HepG2 (cell line): Measurements from ENCODE around the gene CTRL. TPM values are rescaled to one million over a fixed set of nuclear protein-coding genes. Genes with fewer than 3 reads are reported as not detected.

Source experiments
- AGO2 ChIP-seq: fragments of 200-400 bp; formaldehyde crosslinking; optimal IDR thresholded peaks from 2 replicates; pipeline ENCODE3; 2017; ENCODE audit warnings: mild to moderate bottlenecking, low read depth, low read length, moderate library complexity
- ATF7 ChIP-seq, 2 experiments: fragments of 450-650 bp in 1 of 2; sonication (generic) in 1 of 2; formaldehyde crosslinking in 1 of 2; IDR thresholded peaks; 2 replicates each; pipeline versions ENCODE4 v1.4.0 to v1.6.1; 2016 to 2020; ENCODE audit warnings: antibody characterized with exemption in 1 of 2, mild to moderate bottlenecking in 1 of 2, missing genetic modification reagents in 1 of 2
- ELF4 ChIP-seq: sonication (generic); formaldehyde crosslinking; IDR thresholded peaks from 2 replicates; pipeline ENCODE4 v1.5.0; 2020; ENCODE audit warnings: missing genetic modification reagents, mild to moderate bottlenecking, moderate library complexity, borderline replicate concordance
- JDP2 ChIP-seq: sonication (generic); formaldehyde crosslinking; IDR thresholded peaks from 2 replicates; pipeline ENCODE4 v1.8.1; 2022; ENCODE audit warnings: missing genetic modification reagents, borderline replicate concordance
- KLF15 ChIP-seq: sonication (generic); formaldehyde crosslinking; IDR thresholded peaks from 2 replicates; pipeline ENCODE4 v1.8.1; 2023; ENCODE audit warnings: borderline replicate concordance, mild to moderate bottlenecking, inconsistent platforms, missing genetic modification reagents, mixed read lengths
- RBFOX2 ChIP-seq: fragments of 200-400 bp; formaldehyde crosslinking; IDR thresholded peaks from 2 replicates; pipeline ENCODE4 v1.6.1; 2017; ENCODE audit warnings: low read depth, mild to moderate bottlenecking, low read length
- RBM22 ChIP-seq: fragments of 200-400 bp; formaldehyde crosslinking; optimal IDR thresholded peaks from 2 replicates; pipeline ENCODE3; 2017; ENCODE audit warnings: mild to moderate bottlenecking, low read length, moderate library complexity
- SNAI1 ChIP-seq: sonication (generic); formaldehyde crosslinking; IDR thresholded peaks from 2 replicates; pipeline ENCODE4 v1.5.0; 2020; ENCODE audit warnings: mild to moderate bottlenecking, missing genetic modification reagents, borderline replicate concordance
- ZNF20 ChIP-seq: sonication (generic); formaldehyde crosslinking; IDR thresholded peaks from 2 replicates; pipeline ENCODE4 v1.4.0; 2020; ENCODE audit warnings: mild to moderate bottlenecking, moderate library complexity, missing genetic modification reagents
- ZNF562 ChIP-seq: sonication (generic); formaldehyde crosslinking; IDR thresholded peaks from 2 replicates; pipeline ENCODE4 v1.8.0; 2022; ENCODE audit warnings: missing genetic modification reagents, borderline replicate concordance
- ZNF563 ChIP-seq: sonication (generic); formaldehyde crosslinking; IDR thresholded peaks from 2 replicates; pipeline ENCODE4 v1.8.0; 2022; ENCODE audit warnings: mild to moderate bottlenecking, moderate library complexity, missing genetic modification reagents
- ZNF850 ChIP-seq: sonication (generic); formaldehyde crosslinking; conservative IDR thresholded peaks from 2 replicates; pipeline ENCODE4 v1.9.0; 2021; ENCODE audit warnings: mild to moderate bottlenecking, missing genetic modification reagents
- ZSCAN29 ChIP-seq: sonication (generic); formaldehyde crosslinking; conservative IDR thresholded peaks from 2 replicates; pipeline ENCODE4 v1.4.0; 2020; ENCODE audit warnings: mild to moderate bottlenecking, missing genetic modification reagents
- polyA plus RNA-seq, 8 experiments: library from polyadenylated mRNA; depleted of rRNA in 3 of 8; stranded (reverse) in 7 of 8; unstranded in 1 of 8; fragments of >200 nt; fragmentation: Illumina TruSeq in 4 of 8; extraction: Trizol in 4 of 8; gene quantifications; 2 replicates each; pipeline versions ENCODE4 v1.2.1 to v1.2.3, GENCODE V29; 2011 to 2016; ENCODE audit warnings: low read depth in 4 of 8, missing spikeins in 1 of 8, mixed read lengths in 1 of 8; ENCODE audit not compliant: insufficient read depth in 1 of 8
- total RNA-seq, 5 experiments: library from RNA; depleted of rRNA; stranded (reverse); fragments of >200 nt; fragmentation: Illumina TruSeq; extraction: Trizol; gene quantifications; 2 replicates each; pipeline ENCODE4 v1.2.3, GENCODE V29; 2016; ENCODE audit warnings: low read depth in 1 of 5
- TF ChIP-seq, protein P1 (sequence below), 2 experiments: fragments of 450-650 bp in 1 of 2; sonication (generic) in 1 of 2; formaldehyde crosslinking in 1 of 2; IDR thresholded peaks; 2 replicates each; pipeline versions ENCODE4 v1.6.1 to v1.8.0; 2016 to 2022; ENCODE audit warnings: antibody characterized with exemption in 1 of 2, mild to moderate bottlenecking in 1 of 2, missing genetic modification reagents in 1 of 2
- TF ChIP-seq, protein P2 (sequence below): sonication (generic); formaldehyde crosslinking; IDR thresholded peaks from 2 replicates; pipeline ENCODE4 v1.5.1; 2020; ENCODE audit warnings: mild to moderate bottlenecking, moderate library complexity, missing genetic modification reagents

CTRL gene
- total and polyA plus RNA-seq, 2 of the 13 experiments (the other 11 are each of a cell fraction or from before 2014, with no cell fraction given), result 1.9 to 2.7 TPM

DNA sequence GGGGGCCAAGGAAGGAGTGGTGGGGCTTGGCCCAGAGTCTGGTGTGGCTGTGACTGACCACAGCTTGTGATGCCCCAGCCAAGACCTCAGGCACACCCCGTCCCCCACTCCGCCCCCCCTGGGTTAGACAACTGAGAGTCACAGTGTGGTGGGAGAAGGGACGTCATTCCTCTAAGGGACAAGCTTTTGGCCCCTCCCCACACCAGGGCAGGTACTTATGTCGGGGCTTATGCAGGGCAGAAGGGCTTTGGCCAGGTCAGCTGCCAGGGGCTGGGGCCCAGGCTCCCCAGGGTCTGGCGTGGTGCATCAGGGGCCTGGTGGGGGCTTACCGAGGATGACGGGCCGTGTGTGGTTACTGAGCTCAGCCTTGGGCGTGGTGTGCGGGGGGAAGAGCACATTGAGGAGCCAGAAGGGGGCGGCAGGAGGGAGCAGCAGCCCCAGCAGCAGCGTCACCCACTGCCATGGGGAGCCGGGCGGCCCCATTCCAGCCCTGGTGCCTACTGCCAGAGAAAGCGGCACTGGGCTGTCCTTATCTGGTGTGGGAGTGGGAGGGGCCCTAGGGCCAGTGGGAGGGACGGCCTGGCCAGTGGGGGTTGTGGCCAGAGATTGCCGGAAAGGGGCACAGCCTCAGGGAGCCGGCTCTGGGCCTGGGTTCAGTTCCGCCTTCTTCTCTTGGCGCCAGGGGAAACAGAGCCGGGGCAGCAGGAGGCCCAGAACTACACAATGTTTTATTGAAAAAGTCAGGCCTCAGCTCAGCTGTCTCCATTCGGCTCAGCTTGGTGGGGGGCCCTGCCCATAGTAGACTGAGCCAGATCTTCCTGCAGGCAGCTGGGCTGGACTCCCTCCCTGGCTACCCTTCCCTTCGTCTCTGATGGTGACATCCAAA, 12.2 kb upstream of the CTRL start, which contains the start of gene LCAT (continued):
- TF ChIP-seq ZNF562 (CRISPR knock-in tag) (no peak), AGO2 (peak; percentile 99), ELF4 (0 out of 2 replicates have a peak, but pooled peaks have one; percentile 55), RBFOX2 (peak; percentile 97), JDP2 (CRISPR knock-in tag) (no peak), ZNF850 (no peak), ZSCAN29 (CRISPR knock-in tag) (no peak), ZNF563 (CRISPR knock-in tag) (peak; percentile 61; the same call in 1 of the 2 replicates), SNAI1 (CRISPR knock-in tag) (0 out of 2 replicates have a peak, but pooled peaks have one; percentile 52), KLF15 (CRISPR knock-in tag) (peak; percentile 73; the same call in 1 of the 2 replicates), ZNF20 (CRISPR knock-in tag) (no peak), RBM22 (peak; percentile 81), ATF7 (IDR thresholded peaks at IDR 0.05) (no peak), ATF7 (CRISPR knock-in tag; IDR thresholded peaks at IDR 0.05) (no peak)
- TF ChIP-seq, protein P1, sequence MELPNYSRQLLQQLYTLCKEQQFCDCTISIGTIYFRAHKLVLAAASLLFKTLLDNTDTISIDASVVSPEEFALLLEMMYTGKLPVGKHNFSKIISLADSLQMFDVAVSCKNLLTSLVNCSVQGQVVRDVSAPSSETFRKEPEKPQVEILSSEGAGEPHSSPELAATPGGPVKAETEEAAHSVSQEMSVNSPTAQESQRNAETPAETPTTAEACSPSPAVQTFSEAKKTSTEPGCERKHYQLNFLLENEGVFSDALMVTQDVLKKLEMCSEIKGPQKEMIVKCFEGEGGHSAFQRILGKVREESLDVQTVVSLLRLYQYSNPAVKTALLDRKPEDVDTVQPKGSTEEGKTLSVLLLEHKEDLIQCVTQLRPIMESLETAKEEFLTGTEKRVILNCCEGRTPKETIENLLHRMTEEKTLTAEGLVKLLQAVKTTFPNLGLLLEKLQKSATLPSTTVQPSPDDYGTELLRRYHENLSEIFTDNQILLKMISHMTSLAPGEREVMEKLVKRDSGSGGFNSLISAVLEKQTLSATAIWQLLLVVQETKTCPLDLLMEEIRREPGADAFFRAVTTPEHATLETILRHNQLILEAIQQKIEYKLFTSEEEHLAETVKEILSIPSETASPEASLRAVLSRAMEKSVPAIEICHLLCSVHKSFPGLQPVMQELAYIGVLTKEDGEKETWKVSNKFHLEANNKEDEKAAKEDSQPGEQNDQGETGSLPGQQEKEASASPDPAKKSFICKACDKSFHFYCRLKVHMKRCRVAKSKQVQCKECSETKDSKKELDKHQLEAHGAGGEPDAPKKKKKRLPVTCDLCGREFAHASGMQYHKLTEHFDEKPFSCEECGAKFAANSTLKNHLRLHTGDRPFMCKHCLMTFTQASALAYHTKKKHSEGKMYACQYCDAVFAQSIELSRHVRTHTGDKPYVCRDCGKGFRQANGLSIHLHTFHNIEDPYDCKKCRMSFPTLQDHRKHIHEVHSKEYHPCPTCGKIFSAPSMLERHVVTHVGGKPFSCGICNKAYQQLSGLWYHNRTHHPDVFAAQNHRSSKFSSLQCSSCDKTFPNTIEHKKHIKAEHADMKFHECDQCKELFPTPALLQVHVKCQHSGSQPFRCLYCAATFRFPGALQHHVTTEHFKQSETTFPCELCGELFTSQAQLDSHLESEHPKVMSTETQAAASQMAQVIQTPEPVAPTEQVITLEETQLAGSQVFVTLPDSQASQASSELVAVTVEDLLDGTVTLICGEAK (IDR thresholded peaks at IDR 0.05), result no peak
- TF ChIP-seq, protein P1 (CRISPR knock-in tag; IDR thresholded peaks at IDR 0.05), result no peak
- TF ChIP-seq, protein P2, sequence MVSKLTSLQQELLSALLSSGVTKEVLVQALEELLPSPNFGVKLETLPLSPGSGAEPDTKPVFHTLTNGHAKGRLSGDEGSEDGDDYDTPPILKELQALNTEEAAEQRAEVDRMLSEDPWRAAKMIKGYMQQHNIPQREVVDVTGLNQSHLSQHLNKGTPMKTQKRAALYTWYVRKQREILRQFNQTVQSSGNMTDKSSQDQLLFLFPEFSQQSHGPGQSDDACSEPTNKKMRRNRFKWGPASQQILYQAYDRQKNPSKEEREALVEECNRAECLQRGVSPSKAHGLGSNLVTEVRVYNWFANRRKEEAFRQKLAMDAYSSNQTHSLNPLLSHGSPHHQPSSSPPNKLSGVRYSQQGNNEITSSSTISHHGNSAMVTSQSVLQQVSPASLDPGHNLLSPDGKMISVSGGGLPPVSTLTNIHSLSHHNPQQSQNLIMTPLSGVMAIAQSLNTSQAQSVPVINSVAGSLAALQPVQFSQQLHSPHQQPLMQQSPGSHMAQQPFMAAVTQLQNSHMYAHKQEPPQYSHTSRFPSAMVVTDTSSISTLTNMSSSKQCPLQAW (CRISPR knock-in tag), result peak; percentile 48; the same call in 1 of the 2 replicates
